Breast epithelium (tissue), 3 donors: ENCODE measurements around the gene OR51L1.

Source experiments
- CTCF ChIP-seq, 3 donors: fragments of 450-650 bp; IDR thresholded peaks; one replicate each; pipeline ENCODE4 v1.5.1; 2016 to 2017; ENCODE audit warnings: antibody characterized with exemption in 3 of 3, mild to moderate bottlenecking in 3 of 3, moderate library complexity in 3 of 3
- POLR2A ChIP-seq: fragments of 450-650 bp; IDR thresholded peaks from one replicate; pipeline ENCODE4 v1.6.1; 2016; ENCODE audit warnings: antibody characterized with exemption, mild to moderate bottlenecking, moderate library complexity
- POLR2AphosphoS5 ChIP-seq, 3 donors: sonication (generic); formaldehyde crosslinking; IDR thresholded peaks; one replicate each; pipeline ENCODE4 v1.6.1; 2017; ENCODE audit warnings: antibody characterized with exemption in 3 of 3

GRCh38 chr11:5004424-5005274, 10.0 kb downstream of the OR51L1 start:
- peak in 1 of 3 donors; percentile 45 for TF ChIP-seq CTCF (IDR thresholded peaks at IDR 0.05)
- no peak for TF ChIP-seq POLR2A
- no peak for TF ChIP-seq POLR2AphosphoS5 (IDR thresholded peaks at IDR 0.05)
